GM23338 (cell line): ENCODE measurements around the gene TDP2. TPM values are rescaled to one million over a fixed set of nuclear protein-coding genes. Genes with fewer than 3 reads are reported as not detected.

Experiments
- ATAC-seq: fragments of 200-7000 bp; cut with Tn5 transposase; 3 replicates; pipeline ENCODE4 v1.9.1; 2020
- DNase-seq: peaks from one replicate; pipeline ENCODE4 v3.0.0-alpha.2; 2015; ENCODE audit warnings: low spot score
- H2AFZ ChIP-seq: fragments of 200-600 bp; sonication (generic); 2 replicates; pipeline ENCODE4 v1.8.0; 2016; ENCODE audit warnings: antibody characterized with exemption, mild to moderate bottlenecking, moderate library complexity
- H3F3A ChIP-seq: fragments of 200-600 bp; sonication (generic); replicated peaks from 2 replicates; pipeline ENCODE4 v1.8.0; 2017; ENCODE audit warnings: antibody characterized with exemption, mixed run types, low read depth
- H3K27ac ChIP-seq: fragments of 200-600 bp; sonication (generic); 2 replicates; pipeline ENCODE4 v1.6.1; 2016; ENCODE audit warnings: low read depth
- H3K27me3 ChIP-seq: fragments of 200-600 bp; sonication (generic); 2 replicates; pipeline ENCODE4 v1.8.0; 2016; ENCODE audit warnings: mild to moderate bottlenecking, mixed run types, moderate library complexity; ENCODE audit not compliant: insufficient read depth
- H3K36me3 ChIP-seq: fragments of 200-600 bp; sonication (generic); 2 replicates; pipeline ENCODE4 v1.8.0; 2016; ENCODE audit warnings: mild to moderate bottlenecking; ENCODE audit not compliant: insufficient read depth
- H3K4me1 ChIP-seq: fragments of 200-600 bp; sonication (generic); 2 replicates; pipeline ENCODE4 v1.8.0; 2016; ENCODE audit warnings: mild to moderate bottlenecking, moderate library complexity; ENCODE audit not compliant: insufficient read depth
- H3K4me2 ChIP-seq: fragments of 200-600 bp; sonication (generic); 2 replicates; pipeline ENCODE4 v1.7.1; 2017; ENCODE audit warnings: mixed run types
- H3K4me3 ChIP-seq: fragments of 200-600 bp; sonication (generic); 2 replicates; pipeline ENCODE4 v1.6.1; 2016; ENCODE audit warnings: mixed run types
- H3K79me2 ChIP-seq: fragments of 200-600 bp; sonication (generic); replicated peaks from 2 replicates; pipeline ENCODE4 v1.8.0; 2017; ENCODE audit warnings: mild to moderate bottlenecking; ENCODE audit not compliant: insufficient read depth
- H3K9me2 ChIP-seq: fragments of 200-600 bp; sonication (generic); 2 replicates; pipeline ENCODE4 v1.8.0; 2017; ENCODE audit not compliant: insufficient read depth
- H4K20me1 ChIP-seq: fragments of 200-600 bp; sonication (generic); replicated peaks from 2 replicates; pipeline ENCODE4 v1.8.0; 2017; ENCODE audit warnings: mild to moderate bottlenecking; ENCODE audit not compliant: insufficient read depth
- H3K27ac Mint-ChIP-seq: 2 replicates; pipeline ENCODE4 v1.8.0; 2020; ENCODE audit warnings: inconsistent platforms, mild to moderate bottlenecking, moderate library complexity, mixed read lengths
- H3K27me3 Mint-ChIP-seq: 3 replicates; pipeline ENCODE4 v1.8.0; 2022; ENCODE audit warnings: low read depth, mild to moderate bottlenecking, moderate library complexity, mixed read lengths, inconsistent platforms; ENCODE audit not compliant: insufficient read depth, poor library complexity
- H3K36me3 Mint-ChIP-seq: 3 replicates; pipeline ENCODE4 v1.8.0; 2021; ENCODE audit warnings: low read depth, mild to moderate bottlenecking, inconsistent platforms, moderate library complexity, mixed read lengths
- H3K4me1 Mint-ChIP-seq: 3 replicates; pipeline ENCODE4 v1.8.0; 2020; ENCODE audit warnings: mild to moderate bottlenecking, inconsistent platforms, mixed read lengths
- H3K4me3 Mint-ChIP-seq: 3 replicates; pipeline ENCODE4 v1.8.0; 2021; ENCODE audit warnings: moderate library complexity, mild to moderate bottlenecking, inconsistent platforms, mixed read lengths
- H3K9me3 Mint-ChIP-seq: 3 replicates; pipeline ENCODE4 v1.8.0; 2020; ENCODE audit warnings: moderate library complexity, mild to moderate bottlenecking, inconsistent platforms, mixed read lengths
- EZH2 ChIP-seq: fragments of 200-600 bp; sonication (generic); IDR thresholded peaks from one replicate; pipeline ENCODE4 v1.8.0; 2017; ENCODE audit warnings: antibody characterized with exemption, mild to moderate bottlenecking, low read depth; ENCODE audit not compliant: unreplicated experiment
- NANOG ChIP-seq: IDR thresholded peaks from 2 replicates; pipeline ENCODE4 v1.6.1; 2016; ENCODE audit warnings: antibody characterized with exemption, borderline replicate concordance
- ZNF114 ChIP-seq: fragments of 250-450 bp; sonication (Bioruptor Pico); IDR thresholded peaks from 2 replicates; pipeline ENCODE4 v1.5.0; 2020; ENCODE audit warnings: mild to moderate bottlenecking, moderate library complexity
- ZNF331 ChIP-seq: fragments of 250-450 bp; sonication (Bioruptor Pico); IDR thresholded peaks from 2 replicates; pipeline ENCODE4 v1.5.0; 2020; ENCODE audit warnings: low read depth, mild to moderate bottlenecking, moderate library complexity
- polyA plus RNA-seq: library from polyadenylated mRNA; unstranded; fragments of >200 nt; fragmentation: Nextera tagmentation; extraction: Ambion mirVana; gene quantifications from 2 replicates; pipeline ENCODE4 v1.2.1, GENCODE V29; 2016
- total RNA-seq: library from RNA; depleted of rRNA; stranded (reverse); fragments of >200 nt; shearing (Covaris generic); gene quantifications from 2 replicates; pipeline ENCODE4 v1.2.3, GENCODE V29; 2014
- TF ChIP-seq, protein P1 (sequence below): fragments of 250-450 bp; sonication (Bioruptor Pico); IDR thresholded peaks from 2 replicates; pipeline ENCODE4 v1.5.0; 2020; ENCODE audit warnings: mild to moderate bottlenecking, moderate library complexity
- TF ChIP-seq, protein P2 (sequence below): IDR thresholded peaks from 2 replicates; pipeline ENCODE4 v1.6.1; 2016; ENCODE audit warnings: antibody characterized with exemption
- TF ChIP-seq, protein P3 (sequence below): IDR thresholded peaks from one replicate; pipeline ENCODE4 v1.6.1; 2018; ENCODE audit warnings: antibody characterized with exemption; ENCODE audit not compliant: unreplicated experiment
- TF ChIP-seq, protein P4 (sequence below), 2 experiments: fragments of 200-600 bp in 1 of 2; sonication (generic) in 1 of 2; conservative IDR thresholded peaks; 2 replicates each; pipeline versions ENCODE4 v1.5.1 to v1.6.1; 2016 to 2017; ENCODE audit warnings: antibody characterized with exemption in 2 of 2, low read depth in 2 of 2, mild to moderate bottlenecking in 2 of 2, moderate library complexity in 1 of 2

TDP2 gene
- total and polyA plus RNA-seq, 2 experiments from 2014 or later = 46.8 to 47.8 TPM

DNA sequence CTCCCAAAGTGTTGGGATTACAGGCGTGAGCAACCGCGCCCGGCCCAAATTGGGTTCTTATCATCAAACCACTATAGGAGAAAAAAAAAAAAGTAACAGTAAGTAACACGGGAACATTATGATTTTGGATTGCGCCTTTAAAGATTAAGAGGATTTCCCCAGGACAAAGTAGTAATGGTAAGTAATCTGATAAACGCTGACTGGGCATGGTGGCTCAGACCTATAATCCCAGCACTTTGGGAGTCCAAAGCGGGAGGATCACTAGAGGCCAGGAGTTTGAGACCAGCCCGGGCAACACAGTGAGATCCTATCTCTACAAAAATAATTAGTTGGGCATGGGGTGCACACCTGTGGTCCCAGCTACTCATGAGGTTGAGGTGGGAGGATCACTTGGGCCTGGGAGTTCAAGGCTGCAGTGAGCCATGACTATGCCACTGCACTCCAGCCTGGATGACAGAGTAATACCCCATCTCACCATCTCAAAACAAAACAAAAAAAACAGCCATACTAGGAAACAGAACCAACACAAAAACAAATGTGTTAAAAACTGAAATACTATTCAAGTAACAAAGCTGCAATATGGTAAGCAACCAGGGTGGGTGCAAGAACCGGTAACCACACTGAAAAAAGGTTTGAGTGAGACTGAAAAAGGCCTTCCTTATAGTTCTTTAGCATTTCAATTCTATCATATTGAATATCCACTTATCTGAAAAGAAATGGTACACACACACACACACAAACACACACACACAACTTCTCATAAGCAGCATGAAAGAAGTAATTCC, 44.0 kb upstream of the TDP2 start (continued):
- TF ChIP-seq, protein P1, sequence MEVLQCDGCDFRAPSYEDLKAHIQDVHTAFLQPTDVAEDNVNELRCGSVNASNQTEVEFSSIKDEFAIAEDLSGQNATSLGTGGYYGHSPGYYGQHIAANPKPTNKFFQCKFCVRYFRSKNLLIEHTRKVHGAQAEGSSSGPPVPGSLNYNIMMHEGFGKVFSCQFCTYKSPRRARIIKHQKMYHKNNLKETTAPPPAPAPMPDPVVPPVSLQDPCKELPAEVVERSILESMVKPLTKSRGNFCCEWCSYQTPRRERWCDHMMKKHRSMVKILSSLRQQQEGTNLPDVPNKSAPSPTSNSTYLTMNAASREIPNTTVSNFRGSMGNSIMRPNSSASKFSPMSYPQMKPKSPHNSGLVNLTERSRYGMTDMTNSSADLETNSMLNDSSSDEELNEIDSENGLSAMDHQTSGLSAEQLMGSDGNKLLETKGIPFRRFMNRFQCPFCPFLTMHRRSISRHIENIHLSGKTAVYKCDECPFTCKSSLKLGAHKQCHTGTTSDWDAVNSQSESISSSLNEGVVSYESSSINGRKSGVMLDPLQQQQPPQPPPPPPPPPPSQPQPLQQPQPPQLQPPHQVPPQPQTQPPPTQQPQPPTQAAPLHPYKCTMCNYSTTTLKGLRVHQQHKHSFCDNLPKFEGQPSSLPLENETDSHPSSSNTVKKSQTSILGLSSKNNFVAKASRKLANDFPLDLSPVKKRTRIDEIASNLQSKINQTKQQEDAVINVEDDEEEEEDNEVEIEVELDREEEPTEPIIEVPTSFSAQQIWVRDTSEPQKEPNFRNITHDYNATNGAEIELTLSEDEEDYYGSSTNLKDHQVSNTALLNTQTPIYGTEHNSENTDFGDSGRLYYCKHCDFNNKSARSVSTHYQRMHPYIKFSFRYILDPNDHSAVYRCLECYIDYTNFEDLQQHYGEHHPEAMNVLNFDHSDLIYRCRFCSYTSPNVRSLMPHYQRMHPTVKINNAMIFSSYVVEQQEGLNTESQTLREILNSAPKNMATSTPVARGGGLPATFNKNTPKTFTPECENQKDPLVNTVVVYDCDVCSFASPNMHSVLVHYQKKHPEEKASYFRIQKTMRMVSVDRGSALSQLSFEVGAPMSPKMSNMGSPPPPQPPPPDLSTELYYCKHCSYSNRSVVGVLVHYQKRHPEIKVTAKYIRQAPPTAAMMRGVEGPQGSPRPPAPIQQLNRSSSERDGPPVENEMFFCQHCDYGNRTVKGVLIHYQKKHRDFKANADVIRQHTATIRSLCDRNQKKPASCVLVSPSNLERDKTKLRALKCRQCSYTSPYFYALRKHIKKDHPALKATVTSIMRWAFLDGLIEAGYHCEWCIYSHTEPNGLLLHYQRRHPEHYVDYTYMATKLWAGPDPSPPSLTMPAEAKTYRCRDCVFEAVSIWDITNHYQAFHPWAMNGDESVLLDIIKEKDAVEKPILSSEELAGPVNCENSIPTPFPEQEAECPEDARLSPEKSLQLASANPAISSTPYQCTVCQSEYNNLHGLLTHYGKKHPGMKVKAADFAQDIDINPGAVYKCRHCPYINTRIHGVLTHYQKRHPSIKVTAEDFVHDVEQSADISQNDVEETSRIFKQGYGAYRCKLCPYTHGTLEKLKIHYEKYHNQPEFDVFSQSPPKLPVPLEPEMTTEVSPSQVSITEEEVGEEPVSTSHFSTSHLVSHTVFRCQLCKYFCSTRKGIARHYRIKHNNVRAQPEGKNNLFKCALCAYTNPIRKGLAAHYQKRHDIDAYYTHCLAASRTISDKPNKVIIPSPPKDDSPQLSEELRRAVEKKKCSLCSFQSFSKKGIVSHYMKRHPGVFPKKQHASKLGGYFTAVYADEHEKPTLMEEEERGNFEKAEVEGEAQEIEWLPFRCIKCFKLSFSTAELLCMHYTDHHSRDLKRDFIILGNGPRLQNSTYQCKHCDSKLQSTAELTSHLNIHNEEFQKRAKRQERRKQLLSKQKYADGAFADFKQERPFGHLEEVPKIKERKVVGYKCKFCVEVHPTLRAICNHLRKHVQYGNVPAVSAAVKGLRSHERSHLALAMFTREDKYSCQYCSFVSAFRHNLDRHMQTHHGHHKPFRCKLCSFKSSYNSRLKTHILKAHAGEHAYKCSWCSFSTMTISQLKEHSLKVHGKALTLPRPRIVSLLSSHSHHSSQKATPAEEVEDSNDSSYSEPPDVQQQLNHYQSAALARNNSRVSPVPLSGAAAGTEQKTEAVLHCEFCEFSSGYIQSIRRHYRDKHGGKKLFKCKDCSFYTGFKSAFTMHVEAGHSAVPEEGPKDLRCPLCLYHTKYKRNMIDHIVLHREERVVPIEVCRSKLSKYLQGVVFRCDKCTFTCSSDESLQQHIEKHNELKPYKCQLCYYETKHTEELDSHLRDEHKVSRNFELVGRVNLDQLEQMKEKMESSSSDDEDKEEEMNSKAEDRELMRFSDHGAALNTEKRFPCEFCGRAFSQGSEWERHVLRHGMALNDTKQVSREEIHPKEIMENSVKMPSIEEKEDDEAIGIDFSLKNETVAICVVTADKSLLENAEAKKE (CRISPR knock-in tag) = no peak
- no peak for TF ChIP-seq NANOG
- TF ChIP-seq, protein P2, sequence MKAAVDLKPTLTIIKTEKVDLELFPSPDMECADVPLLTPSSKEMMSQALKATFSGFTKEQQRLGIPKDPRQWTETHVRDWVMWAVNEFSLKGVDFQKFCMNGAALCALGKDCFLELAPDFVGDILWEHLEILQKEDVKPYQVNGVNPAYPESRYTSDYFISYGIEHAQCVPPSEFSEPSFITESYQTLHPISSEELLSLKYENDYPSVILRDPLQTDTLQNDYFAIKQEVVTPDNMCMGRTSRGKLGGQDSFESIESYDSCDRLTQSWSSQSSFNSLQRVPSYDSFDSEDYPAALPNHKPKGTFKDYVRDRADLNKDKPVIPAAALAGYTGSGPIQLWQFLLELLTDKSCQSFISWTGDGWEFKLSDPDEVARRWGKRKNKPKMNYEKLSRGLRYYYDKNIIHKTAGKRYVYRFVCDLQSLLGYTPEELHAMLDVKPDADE = no peak

DNA sequence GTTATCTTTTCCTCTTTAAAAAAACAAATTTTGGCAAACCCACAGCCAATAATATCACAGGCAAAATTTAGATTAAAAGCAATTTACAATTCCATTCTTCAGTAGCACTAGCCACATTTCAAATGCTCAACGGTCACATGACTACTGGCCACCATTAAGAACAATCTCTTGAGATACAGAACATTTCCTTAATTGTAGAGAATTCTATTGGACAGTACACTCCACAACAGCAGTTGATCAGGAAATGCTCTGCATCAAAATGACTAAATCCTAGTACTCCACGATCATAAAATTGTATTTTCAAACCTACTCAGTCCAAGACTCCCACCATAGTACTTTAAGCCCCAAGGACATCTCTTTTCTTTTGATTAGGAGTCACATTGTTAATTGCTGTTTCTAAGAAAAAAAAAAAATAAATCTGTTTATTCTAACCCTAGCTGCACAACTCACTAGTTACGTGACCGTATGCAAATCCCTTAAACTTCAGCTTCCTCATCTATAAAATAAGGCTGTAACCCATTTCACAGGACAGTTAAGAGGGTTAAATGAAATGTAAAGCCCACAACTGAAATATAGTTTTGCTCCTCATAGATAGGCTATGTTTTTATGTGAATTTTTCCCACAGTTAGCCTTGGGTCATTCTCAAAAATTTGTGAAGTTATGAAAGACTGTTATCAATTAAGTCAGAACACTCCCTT, 42.5 kb upstream of the TDP2 start:
- Mint-ChIP-seq H3K4me3 (no peak overlapping the region), H3K27me3 (peaks cover 3% of the 10 kb centered on the region), H3K4me1 (no peaks in the 10 kb centered on the region), H3K36me3 (peaks cover 92% of the 10 kb centered on the region), H3K27ac (no peak overlapping the region; the same call in 1 of the 2 replicates), H3K9me3 (no peaks in the 10 kb centered on the region)
- Histone ChIP-seq H3K4me1 (no peaks in the 10 kb centered on the region), H4K20me1 (peaks cover 31% of the 10 kb centered on the region), H3K9me2 (no peaks in the 10 kb centered on the region), H3K27ac (0 out of 2 replicates have a peak overlapping the region, but pooled peaks have one; percentile 39), H3F3A (peaks cover 12% of the 10 kb centered on the region; the same call in 1 of the 2 replicates), H2AFZ (no peak overlapping the region), H3K36me3 (peaks cover 65% of the 10 kb centered on the region), H3K4me2 (no peak overlapping the region), H3K27me3 (no peaks in the 10 kb centered on the region), H3K4me3 (no peak overlapping the region), H3K79me2 (peaks cover 54% of the 10 kb centered on the region)
- DNase-seq = no peak
- no peak for ATAC-seq
- TF ChIP-seq ZNF114 (CRISPR knock-in tag) (no peak), ZNF331 (CRISPR knock-in tag) (no peak), EZH2 (no peak)
- TF ChIP-seq, protein P2 = no peak
- TF ChIP-seq, protein P3, sequence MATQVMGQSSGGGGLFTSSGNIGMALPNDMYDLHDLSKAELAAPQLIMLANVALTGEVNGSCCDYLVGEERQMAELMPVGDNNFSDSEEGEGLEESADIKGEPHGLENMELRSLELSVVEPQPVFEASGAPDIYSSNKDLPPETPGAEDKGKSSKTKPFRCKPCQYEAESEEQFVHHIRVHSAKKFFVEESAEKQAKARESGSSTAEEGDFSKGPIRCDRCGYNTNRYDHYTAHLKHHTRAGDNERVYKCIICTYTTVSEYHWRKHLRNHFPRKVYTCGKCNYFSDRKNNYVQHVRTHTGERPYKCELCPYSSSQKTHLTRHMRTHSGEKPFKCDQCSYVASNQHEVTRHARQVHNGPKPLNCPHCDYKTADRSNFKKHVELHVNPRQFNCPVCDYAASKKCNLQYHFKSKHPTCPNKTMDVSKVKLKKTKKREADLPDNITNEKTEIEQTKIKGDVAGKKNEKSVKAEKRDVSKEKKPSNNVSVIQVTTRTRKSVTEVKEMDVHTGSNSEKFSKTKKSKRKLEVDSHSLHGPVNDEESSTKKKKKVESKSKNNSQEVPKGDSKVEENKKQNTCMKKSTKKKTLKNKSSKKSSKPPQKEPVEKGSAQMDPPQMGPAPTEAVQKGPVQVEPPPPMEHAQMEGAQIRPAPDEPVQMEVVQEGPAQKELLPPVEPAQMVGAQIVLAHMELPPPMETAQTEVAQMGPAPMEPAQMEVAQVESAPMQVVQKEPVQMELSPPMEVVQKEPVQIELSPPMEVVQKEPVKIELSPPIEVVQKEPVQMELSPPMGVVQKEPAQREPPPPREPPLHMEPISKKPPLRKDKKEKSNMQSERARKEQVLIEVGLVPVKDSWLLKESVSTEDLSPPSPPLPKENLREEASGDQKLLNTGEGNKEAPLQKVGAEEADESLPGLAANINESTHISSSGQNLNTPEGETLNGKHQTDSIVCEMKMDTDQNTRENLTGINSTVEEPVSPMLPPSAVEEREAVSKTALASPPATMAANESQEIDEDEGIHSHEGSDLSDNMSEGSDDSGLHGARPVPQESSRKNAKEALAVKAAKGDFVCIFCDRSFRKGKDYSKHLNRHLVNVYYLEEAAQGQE = no peak
- TF ChIP-seq, protein P4, sequence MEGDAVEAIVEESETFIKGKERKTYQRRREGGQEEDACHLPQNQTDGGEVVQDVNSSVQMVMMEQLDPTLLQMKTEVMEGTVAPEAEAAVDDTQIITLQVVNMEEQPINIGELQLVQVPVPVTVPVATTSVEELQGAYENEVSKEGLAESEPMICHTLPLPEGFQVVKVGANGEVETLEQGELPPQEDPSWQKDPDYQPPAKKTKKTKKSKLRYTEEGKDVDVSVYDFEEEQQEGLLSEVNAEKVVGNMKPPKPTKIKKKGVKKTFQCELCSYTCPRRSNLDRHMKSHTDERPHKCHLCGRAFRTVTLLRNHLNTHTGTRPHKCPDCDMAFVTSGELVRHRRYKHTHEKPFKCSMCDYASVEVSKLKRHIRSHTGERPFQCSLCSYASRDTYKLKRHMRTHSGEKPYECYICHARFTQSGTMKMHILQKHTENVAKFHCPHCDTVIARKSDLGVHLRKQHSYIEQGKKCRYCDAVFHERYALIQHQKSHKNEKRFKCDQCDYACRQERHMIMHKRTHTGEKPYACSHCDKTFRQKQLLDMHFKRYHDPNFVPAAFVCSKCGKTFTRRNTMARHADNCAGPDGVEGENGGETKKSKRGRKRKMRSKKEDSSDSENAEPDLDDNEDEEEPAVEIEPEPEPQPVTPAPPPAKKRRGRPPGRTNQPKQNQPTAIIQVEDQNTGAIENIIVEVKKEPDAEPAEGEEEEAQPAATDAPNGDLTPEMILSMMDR (conservative IDR thresholded peaks at IDR 0.05; ENCODE audit: low read depth in 2 of 2) = no peak
